NCI-H510A treated with DMSO at 0.1 percent for 48 hours (cell line): Measurements from ENCODE around the gene TOR1AIP1.
A peak's percentile ranks its signal among the peaks of the same experiment; 100 is the strongest.
"Not testable (repeated sequence)": the region's sequence is repeated elsewhere in the genome, so short reads cannot be mapped to it uniquely, and the experiment has no call there.

Source experiments
- DNase-seq: peaks from one replicate; lab custom pipeline; 2025; lab: John Stamatoyannopoulos, UW

TOR1AIP1 gene

DNA sequence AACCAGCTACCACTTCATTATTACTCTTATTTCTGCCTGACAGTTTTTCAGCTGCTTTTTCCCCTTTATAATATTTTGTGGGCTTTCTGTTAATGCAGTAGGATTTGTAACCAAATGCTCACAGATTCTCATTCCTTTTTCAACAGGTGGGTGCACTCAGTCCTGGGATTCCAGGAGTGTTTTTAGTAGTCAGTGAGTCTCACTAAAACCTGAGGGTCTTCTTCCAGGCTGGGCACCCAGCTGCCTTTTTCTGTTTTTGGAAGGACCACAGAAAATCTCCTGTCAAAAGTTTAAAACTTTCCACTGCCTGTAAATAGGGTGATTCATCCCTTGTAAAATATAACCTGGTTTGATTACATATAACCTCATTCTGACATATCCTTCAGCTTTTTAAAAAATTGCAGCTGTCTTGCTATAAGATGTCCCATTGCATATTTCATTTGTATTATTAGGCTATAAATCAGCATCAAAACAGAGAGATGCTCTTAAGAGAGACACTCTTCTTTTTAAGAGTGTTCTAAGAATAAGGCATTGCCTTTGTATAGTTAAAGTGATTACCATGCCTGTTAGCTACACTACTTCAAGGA lies 55.7 kb downstream of the TOR1AIP1 start:
- no peak for DNase-seq

DNA sequence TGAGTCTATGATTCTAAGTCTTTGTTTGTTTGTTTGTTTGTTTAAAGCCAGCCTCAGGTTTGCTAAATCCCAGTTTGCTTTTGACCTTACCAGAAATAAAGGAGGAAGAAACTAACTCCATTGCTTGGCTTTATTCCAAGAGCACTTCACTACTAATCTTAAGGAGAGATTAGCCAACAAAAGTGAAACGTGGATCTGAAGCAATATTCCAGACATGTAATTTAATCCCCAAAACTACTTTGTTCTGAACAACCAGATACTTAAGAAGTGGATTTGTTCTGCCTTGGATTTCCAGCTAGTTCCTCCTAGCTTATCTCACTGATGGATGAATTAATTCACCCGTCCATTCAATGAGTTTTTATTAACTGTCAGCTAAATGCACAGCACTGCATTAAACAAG lies 56.7 kb downstream of the TOR1AIP1 start:
- no peak for DNase-seq

DNA sequence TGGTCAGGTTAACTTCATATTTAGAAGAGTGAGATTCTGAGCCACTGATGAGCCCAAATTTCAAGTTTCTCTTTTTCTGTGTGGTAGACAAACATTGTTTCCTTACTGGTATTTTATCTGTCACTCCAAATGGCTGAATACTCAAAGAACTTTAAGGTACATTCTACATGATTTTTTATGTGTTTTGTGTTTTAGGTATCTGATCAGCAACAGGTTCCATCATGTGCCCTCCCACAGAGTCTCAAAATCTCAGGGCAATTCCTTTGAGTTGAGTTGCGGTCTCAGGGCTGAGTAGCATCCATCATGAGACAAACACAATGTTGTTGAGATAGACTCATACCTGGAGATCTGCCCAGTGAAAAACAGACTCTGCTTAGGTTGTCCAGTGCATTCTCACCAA lies 57.9 kb downstream of the TOR1AIP1 start:
- no peak for DNase-seq

DNA sequence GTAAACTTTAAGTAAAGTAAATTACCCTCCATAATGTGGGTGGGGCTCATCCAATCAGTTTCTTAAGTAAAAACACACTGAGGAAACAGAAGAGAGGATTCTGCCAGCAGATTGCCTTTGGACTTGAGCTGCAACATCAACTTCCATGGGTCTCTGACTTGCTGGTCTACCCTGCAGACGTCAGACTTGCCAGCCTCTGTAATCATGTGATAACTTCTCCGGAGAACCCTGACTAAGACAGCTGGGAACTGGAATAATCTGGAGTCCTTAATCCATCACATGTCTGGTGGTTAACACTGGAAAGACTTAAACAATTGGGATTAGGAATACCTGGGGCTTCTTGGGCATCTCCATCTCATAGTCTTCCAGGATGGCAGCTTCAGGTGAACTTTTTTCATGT lies 59.4 kb downstream of the TOR1AIP1 start:
- DNase-seq = no peak

DNA sequence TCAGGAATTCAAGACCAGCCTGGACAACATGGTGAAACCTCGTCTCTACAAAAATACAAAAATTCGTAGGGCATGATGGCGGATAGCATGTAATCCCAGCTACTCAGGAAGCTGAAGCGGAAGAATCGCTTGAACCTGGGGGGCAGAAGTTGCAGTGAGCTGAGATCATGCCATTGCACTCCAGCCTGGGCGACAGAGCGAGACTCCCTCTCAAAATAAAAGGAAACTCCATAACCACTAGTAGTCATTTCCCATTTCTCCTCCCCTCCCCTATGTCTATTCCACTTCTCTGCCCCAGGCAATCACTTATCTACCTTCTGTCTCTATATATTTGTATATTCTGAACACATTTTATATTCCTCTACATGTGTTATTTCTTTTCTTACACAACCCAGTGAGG lies 68.6 kb downstream of the TOR1AIP1 start:
- no peak for DNase-seq

DNA sequence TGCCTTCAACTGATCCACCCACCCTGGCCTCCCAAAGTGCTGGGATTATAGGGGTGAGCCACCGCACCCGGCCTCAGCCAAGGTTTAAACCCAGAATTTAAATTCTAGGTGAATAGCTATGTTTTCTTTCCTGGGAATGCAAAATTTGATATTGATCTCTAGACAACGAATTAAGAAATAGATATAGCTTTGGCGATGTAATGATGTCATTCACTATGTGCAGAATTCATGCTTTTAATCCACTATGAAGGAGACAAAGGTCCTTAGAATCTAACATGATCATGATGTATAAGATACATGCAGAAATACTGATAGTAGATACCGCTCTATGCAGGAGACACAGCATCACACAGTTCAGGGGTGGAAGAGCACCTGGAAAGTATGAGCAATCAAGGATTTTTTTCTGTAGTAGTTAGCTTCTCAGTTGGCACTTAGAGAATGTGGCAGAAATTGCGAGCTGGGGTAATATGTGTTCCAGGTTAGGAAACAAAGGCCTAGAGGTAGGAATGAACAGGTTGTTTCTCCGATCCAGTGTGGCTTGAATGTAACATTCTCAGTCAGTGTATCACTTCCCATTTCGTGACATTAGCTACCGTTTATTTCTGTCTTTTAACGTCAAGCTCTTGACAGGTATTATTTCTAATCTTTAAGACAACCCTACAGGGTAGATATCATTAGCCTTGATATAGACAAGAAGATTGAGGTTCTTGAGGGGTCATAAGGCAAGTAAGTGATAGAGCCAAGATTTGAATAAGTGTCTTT lies 69.5 kb downstream of the TOR1AIP1 start:
- DNase-seq = no peak

DNA sequence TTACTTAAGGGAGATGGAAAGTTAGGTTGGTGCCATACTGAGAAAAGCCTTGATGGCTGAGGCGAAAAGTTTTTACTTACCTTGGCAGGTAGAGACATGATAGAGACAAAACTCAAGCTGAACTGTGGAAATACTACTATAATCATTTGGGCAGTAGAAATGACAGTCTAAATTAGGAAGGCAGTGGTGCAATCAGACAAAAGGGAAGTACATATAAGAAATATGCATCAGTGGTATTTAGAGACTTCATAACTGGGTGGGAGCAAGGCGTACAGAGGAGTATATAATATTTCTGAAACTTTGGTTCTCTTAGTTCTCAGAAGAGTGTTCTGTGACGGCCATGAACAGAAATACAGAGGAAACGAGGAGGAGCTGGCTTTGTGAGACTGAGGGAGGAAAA lies 70.1 kb downstream of the TOR1AIP1 start:
- DNase-seq = no peak

DNA sequence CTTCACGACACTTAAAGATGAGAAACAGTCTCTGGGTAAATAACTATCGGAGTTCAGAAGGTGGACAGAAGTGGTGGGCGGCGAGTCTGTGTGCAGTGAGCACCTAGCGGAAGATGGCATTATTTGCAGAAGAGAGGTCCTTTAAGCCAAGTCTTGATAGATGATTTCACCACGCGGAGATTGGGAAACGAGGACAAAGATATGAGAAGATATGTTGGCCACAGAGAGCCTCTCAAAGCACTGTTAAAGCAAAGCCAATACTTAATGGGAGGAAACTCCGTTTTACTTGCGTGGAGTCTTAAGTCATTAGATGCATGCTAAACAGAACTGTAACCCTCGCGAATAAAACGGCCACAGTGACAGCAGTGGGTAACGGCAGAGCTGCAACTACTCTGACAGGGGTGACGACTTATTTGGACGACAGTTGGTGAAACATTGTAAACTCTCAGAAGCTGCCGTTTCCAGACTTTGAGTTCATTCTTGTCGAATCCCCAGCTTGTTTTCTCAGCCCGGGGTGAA lies 71.9 kb downstream of the TOR1AIP1 start:
- DNase-seq = peak; percentile 70

DNA sequence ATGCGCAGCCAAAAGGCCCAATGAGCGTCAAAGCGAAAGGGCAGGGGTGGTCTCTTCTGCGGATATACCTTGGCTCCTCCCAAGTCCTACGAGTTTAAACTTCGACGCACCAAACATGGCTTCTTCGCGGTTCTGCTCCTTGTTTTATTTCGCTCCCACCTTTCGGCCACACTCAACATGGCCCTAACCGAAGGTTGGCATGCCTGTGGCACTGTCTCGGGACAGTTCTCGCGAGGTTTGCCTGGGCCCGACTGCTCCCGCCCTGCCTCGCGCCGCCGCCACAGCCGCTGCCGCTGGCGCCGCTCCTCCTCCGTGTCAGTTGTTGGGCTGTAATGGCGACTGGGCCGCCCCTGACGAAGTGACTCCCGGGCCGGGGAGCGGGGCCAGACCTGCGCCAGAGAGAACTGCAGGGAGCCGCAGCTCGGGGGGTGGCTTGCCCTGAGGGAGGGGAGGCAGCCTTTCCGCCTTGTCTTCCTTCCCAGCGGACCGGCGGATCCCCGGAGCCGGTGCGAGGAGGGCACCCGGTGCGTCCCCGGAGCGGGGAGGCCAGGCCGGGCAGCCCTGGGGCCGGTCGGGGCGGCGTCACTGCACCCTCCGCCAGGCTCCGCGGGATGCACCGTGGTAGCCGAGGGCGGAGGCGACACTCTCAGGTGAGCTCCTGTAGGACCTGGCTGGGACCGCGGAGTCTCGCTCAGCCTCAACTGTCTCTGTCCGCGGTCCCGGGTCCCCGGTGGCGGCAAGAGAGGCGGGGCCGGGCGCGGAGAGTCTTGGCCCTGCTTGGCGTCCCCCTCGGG lies 72.6 kb downstream of the TOR1AIP1 start, which contains the start of gene CEP350:
Gene CEP350, plus strand, starts transcription at position 318 of the 794 bp plus-strand sequence. CDS start 31,372 bp downstream, outside the sequence.
- peak; percentile 98 for DNase-seq

DNA sequence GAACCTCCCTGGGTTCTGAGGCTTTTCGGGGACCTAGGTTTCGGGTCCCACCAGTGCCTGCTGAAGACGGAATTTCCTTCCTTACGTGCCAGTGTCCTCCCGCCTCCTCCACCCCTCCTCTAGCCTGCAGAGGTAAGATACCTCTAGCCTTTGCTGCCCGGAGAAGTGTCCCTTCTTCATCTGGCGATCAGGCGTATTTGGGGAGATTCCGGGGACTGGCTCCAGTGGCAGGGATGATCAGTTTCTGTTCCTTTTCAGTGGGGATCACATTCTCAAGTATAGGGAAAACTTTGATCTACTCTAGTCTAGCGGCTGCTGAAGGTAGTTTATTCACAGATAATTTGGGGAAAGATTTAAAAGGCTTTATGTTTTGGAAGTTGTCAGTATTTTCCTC lies 73.2 kb downstream of the TOR1AIP1 start:
- DNase-seq = no peak

DNA sequence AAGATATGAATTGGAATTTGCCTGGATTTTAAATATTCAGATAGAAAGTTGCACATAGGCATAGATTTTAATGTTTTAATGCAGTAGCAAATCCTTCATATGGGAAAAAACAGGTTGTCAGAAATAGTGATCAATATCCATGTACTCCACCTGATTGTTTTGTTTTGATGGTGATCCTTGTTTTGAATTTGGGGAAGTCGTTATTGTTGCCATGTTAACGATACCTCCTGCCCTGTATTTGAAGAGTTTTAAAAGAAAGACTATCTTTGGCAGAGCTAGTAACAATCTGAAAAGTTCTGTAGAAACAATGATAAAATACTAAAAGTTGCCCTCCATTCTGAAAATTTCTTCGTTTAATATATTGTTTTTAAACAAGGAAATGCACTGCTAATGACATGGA lies 73.6 kb downstream of the TOR1AIP1 start:
- DNase-seq = no peak

DNA sequence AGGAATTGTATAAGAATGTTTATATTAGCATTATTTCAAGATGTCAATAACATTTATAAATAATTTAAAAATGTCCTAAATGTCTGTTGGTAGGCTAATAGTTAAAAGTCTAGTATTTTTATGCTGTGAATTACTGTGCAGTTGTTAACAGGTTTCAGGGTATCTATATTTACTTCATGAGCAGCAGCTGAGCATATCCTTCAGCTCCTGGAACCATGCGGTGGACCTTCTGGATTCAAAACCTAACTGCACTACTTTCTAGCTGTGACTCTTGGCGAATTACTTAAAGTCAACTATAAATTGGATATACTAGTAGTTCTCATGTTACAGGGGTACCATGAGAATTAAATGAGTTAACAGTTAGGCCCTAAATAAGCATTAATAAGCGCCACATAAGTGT lies 76.3 kb downstream of the TOR1AIP1 start:
- no peak for DNase-seq

DNA sequence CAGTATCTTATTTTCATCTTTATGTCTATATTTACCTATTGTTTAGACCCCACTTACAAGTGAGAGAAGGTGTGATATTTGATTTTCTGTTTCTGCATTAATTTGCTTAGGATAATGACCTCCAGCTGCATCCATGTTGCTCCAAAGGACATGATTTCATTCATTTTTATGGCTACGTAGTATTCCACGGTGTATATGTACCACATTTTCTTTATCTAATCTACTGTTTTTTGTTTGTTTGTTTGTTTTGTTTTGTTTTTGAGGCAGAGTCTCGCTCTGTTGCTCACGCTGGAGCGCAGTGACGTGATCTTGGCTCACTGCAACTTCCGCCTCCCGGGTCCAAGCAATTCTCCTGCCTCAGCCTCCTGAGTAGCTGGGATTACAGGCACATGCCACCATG lies 80.1 kb downstream of the TOR1AIP1 start:
- DNase-seq = not testable (repeated sequence)

DNA sequence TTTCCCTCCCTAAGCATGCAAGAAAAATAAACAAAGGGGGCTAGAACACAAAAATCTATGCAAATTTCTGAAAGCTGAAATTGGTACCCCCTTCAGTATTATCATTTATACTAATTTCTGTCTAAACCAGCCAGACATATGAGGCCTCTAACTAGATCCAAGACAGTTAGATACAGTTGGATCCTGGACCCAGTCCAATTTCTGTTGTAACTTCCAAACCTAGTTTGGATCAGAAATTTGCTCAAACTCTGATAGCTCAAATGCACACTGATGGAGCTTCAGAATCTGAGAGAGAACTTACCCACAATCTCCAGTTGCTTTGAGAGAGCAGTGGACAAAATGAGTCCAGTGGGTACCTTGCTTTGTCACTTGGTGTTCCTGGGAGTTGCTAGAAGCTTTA lies 84.5 kb downstream of the TOR1AIP1 start:
- DNase-seq = no peak

DNA sequence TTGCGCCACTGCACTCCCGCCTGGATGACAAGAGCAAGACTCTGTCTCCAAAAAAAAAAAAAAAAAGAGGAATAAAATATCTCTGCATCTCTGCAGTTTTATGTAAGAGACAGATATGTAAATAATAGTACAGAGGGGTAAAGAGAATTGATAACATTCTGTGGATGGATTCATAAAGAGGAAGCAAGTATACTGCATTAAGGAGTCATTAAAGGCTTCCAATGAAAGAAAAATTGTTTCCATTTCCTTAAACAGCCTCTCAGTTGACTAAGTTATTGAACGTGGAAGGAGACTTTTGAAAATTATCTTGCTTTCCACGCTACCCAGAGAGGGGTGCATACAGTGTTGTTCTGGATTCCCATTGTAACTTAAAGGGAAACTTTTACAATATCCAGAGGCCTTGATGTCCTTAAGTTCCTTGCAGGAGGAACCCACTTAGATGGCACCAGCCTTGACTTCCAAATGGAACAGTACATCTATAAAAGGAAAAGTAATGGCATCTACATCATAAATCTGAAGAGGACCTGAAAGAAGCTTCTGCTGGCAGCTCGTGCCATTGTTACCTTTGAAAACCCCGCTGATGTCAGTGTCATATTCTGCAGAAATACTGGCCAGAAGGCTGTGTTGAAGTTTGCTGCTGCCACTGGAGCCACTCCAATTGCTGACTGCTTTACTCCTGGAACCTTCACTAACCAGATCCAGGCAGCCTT lies 86.4 kb downstream of the TOR1AIP1 start:
- no peak for DNase-seq

DNA sequence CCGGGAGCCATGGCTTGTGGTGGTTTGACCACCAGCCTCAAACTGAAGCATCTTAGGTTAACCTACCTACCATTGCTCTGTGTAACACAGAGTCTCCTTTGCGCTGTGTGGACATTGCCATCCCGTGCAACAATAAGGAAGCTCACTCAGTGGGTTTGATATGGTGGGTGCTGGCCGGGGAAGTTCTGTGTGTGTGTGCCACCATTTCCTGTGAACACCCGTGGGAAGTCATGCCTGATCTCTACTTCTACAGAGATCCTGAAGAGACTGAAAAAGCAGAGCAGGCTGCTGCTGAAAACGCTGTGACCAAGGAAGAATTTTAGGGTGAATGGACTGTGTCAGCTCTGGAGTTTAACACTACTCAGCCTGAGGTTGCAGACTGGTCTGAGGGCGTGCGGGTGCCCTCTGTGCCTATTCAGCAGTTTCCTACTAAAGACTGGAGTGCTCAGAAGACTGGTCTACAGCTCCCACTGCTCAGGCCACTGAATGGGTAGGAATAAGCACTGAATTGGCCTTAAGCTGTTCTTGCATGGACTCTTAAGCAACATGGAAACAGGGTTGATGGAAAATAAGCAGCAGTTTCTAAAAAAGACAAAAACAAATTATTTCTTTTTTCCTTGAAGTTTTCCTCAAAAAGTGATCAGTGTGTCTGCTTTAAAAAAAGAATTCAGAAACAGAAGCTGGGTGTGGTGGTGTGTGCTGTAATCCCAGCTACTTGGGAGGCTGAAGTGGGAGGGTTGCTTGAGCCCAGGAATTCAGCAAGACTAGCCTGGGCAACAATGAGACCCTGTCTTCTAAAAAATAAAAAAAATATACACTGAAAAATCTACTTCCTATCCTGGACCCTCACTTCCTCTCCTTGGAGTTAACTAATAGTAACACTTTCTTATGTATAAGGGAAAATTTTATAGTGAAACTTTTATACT lies 87.2 kb downstream of the TOR1AIP1 start:
- no peak for DNase-seq
